ENCODE measurements around the gene CES4A. TPM values are rescaled to one million over a fixed set of nuclear protein-coding genes. Genes with fewer than 3 reads are reported as not detected.
"Not testable (repeated sequence)": the region's sequence is repeated elsewhere in the genome, so short reads cannot be mapped to it uniquely, and the experiment has no call there.

Gene CES4A
- total RNA-seq, 1 donor from 2014 or later, result 1.7 TPM

DNA sequence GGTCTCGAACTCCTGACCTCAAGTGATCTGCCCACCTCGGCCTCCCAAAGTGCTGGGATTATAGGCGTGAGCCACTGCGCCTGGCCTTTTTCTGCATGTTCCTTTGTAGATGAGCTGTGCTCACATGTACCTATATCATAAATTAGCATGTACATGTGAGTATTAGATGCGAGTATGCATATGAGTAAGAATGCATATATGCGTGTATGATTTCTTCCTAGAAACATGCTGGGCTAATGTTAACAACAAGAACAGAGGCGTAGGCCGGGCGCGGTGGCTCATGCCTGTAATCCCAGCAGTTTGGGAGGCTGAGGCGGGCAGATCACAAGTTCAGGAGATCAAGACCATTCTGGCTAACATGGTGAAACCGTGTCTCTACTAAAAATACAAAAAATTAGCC lies 5.2 kb downstream of the CES4A start:
- DNase-seq, result not testable (repeated sequence)

- peak; percentile 27 for DNase-seq
These were observed 8.1 kb downstream of the CES4A start for GRCh38 chr16:66996324-66996982.

DNA sequence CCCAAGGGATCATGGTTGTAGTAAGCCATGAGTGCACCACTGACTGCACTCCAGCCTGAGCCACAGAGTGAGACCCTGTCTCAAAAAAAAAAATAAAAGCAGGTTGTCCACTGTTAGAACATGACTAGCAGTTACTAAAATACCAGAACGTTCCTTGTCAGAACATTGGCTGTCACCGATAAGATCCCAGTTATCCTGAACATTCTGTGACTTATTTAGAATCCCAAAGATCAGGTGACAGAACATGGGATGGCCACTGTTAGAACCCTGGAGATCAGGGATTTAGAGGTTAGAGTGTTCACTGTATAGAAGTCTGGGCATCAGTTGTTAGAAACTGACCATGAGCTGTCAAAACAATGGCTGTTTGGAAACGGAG lies 8.6 kb downstream of the CES4A start:
- no peak for DNase-seq

GRCh38 chr16:67000384-67001351 lies 12.3 kb downstream of the CES4A start:
- peak; percentile 43 for DNase-seq

DNA sequence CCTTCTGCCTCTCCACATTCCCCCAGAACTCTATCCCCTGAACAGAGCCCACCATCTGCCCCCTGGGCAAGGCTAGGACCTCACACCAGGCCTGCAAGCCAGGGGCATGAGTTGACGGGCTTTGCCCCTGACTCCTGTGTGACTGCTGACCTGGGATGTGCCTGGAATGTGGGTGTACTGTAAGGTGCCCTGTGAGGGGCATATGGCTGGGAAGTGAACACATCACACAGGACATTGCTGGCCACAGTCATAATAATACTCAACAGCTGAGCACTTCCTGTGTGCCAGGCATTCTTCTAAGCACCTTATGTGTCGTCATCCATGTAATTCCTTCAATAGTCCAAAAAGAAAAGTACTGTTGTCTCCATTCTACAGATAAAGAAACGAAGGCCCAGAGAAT lies 13.3 kb downstream of the CES4A start:
- no peak for DNase-seq

- DNase-seq, result no peak
These were observed 18.7 kb downstream of the CES4A start for GRCh38 chr16:67006930-67007658.

DNA sequence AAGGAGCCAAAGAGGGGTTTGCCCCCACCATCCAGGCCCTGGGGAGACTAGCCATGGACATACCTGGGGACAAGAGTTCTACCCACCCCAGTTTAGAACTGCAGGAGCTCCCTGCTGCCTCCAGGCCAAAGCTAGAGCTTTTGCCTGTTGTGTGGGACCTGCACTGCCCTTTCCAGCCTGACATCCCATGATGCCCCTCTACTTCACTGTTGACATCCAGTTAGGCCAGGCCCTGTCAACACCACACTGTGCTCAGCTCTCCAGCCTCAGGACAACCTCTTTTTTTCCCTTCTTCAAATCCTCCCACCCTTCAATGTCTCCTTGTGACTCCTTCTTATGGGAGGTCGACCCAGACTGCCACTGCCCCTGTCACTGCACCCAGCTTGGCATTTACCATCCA lies 20.8 kb downstream of the CES4A start:
- DNase-seq, result no peak

GRCh38 chr16:67011274-67011673 lies 22.9 kb downstream of the CES4A start:
- DNase-seq, result no peak

DNA sequence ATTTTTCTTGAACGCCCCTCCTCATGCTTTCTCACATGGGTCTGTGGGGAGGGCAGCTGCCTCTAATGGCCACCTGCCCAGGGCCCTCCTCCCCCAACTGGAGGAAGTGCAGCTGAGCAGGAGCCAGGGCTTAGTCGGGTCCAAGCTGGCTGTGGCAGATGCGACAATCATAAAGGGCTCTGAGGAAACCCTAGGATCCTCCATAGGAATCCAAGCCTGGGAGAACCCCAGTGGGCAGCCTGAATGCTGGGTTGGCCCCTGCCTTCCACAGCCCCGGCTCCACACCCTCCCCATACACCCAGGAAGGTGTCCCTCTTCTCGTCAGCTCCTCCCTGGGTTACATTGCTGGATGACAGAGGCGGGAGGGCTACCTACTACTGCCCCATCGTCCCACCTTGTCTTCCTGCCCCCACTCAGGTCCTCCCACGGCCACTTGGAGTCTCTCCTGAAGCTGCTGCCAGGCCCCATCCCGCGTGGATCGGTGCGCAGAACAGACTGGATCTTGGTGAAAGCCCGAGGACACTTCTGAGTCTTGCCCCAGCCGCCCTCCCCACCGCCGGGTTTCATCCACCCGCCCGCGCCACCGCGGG lies 24.9 kb downstream of the CES4A start:
- no peak for DNase-seq

- DNase-seq, result peak; percentile 71
These were observed 25.6 kb downstream of the CES4A start for GRCh38 chr16:67013823-67014633.

DNA sequence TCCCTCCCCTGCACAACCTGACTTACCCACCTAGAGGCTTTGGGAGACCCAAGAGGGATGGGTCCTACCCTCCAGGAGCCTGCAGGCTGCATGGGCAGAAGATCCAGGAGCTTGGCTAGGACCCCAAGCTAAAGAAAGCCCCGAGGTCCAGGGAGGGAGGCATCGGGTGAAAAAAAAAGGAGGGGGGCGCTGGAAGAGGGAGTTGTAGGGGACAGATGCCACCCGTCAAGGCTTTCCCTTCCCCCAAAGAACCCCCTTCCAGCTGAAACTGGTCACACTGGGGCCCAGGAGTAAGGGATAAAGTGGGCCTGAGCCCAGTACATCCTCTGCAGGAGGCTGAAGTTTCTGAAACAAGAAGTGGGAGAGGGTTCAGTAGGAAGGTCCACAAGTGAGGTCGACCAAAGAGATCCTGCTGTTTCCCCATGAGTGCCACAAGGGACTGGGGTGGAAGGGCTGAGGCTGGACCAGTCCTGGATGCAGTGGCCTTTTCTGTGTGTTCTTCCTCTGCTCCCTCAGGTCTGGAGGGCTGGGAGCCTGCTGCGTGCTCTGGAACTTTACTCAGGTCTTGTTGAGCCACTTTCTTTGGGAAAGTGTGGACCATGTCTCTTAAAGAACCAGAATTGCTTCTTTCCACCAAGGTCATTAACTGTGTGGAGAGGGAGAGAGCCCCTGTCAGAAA lies 26.4 kb downstream of the CES4A start:
- DNase-seq, result no peak

DNA sequence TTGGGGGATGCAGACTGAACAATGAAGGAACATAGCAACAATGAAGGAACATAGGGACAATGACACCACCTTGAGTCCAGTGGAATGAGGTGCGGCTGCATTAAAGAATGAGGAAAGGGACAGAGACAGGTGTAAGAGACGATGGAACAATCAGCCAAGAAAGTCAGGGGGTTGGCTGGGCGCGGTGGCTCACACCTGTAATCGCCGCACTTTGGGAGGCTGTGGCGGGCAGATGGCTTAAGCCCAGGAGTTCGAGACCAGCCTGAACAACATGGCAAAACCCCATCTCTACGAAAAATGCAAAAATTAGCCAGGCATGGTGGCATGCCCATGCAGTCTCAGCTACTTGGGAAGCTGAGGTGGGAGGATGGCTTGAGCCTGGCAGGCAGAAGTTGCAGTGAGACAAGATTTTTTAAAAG lies 26.9 kb downstream of the CES4A start:
- no peak for DNase-seq

DNA sequence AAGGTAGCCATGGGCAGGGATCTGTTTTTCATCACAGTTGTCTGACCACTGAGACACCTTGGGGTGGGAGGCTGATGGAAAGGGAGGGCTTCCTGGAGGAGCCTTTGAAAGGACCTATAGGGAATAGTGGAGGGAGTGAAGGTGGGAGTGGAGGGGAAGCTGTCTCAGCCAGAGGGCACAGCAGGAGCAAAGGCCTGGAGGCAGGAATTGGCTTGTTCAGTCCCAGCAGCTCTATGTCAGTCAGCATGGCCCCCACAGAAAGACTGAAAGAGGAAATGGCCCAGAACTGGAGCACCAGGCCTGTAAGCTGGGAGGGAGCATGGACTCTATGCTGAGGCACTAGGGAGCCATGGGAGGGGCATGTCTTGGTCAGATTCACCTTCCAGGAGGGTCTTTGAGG lies 27.8 kb downstream of the CES4A start:
- no peak for DNase-seq

DNA sequence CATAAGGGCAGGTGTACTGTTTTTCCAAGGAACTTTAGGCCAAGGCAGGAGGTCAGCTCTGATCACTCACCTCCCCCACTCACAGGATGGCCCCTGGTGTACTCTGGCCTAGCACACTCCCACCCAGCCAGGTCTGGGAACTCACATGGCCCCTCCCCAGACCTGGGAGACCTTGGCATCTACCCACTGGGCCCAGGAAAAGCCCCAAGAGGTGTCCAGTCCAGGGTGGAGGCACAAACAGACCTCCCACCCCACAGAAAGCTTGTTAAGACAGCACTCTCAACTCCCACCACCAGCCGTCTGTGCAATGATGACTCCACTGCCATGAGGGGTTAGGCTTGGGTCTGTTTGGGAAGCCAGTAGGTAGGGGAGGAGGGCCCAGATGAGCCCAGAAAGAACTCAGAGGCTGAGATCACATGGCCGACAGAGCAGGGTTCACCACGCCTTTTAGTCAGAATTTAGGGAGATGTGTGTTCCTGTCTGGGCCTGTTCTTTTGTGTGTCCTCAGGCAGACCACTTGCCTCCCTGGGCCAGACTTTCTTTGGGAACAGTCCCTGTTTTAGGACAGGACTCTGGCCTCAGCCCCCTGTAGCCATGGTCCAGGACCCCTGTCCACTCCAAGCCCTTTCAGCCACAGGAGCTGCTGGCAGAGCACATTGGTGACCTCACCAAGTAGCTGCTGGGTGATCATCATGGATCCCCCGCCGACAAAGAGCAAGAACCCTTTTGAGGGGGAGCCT lies 28.5 kb downstream of the CES4A start:
- DNase-seq, result no peak

DNA sequence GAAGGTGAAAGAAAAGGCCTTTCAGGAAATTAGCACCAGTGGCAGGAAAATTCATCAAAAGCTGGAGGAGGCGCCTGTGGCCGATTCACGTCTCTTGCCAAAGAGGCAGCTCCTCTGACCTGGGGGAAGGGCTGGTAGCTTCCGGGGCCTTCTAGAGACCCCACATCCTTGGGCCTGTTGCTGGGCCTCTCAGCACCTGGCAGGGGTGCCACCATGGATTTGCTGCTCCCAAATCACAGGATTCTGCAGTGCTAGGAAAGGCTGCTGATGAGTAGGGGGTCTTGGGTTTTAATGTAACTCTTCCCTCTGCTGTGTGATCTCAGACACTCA lies 29.0 kb downstream of the CES4A start:
- no peak for DNase-seq

DNA sequence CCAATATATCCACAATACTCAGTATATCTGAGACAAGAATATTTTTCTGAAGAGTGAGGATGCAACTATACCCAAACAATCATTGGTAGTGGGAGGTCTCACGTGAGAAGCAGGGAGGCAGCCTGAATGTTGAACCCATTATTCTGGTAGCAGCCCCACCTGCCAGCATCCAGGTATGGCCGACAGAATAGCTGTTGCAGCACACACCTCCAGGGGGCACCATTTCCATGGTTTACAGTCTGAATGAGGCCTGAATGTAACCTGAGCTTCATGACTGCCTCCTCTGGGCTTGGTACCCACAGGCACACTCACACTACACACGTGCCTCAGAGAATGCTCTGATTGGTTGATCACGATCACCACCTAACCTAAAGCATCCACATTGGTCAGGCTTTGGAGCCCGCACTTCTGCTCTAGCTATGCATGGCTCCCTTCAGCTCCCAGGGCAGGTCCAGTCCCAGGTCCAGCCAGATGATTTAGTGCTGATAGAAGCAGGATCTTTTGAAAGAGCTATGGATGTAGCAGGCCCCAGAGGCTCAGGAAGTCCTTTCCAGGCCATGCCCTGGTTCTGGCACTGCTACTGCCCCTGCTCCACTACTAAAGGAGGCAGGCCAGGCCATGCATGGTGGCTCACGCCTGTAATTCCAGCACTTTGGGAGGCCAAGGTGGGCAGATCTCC lies 29.6 kb downstream of the CES4A start:
- DNase-seq, result peak; percentile 94

DNA sequence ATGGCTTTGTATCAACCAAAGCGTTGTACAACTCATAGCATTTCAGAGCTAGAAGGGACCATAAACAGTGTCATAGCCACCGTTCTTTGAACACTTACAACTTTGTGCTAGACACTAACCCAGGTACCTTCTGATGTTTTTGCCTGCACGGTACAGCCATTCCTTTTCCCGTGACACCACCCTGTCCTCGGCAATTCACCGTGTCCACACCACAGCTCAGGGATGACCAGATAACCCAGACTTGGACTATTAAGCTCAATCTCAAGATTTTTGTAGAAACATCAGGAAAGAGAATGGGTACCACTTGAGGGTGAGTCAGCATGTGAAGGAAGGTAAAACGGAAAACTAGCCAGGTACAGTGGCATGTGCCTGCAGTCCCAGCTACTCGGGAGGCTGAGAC lies 30.8 kb downstream of the CES4A start:
- no peak for DNase-seq

GRCh38 chr16:67021321-67021720 lies 32.9 kb downstream of the CES4A start:
- no peak for DNase-seq

GRCh38 chr16:67022531-67023214 lies 34.3 kb downstream of the CES4A start:
- DNase-seq, result no peak

DNA sequence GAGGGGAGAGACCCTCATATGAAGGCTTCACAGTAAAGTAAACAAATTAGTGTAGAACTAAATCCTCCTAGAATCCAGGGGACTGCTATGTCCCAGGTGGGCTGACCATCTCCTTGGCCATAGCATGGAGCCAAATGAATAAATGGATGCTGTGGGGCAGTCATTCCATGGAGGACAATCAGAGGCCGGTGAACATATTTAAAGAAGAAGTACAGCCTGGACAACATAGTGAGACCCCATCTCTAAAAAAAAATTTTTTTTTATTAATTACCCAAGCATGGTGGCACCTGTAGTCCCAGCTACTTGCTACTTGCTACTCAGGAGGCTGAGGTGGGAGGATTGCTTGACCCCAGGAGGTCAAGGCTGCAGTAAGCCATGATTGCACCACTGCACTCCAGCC lies 35.3 kb downstream of the CES4A start:
- DNase-seq, result no peak

Measured in dermis blood vessel endothelial cell (primary cell).